NOMO-1 treated with DMSO at 0.1 percent for 48 hours (cell line): ENCODE measurements around the gene ATF5.
"Not testable (repeated sequence)": the region's sequence is repeated elsewhere in the genome, so short reads cannot be mapped to it uniquely, and the experiment has no call there.

Source experiments
- DNase-seq: peaks from one replicate; lab custom pipeline; 2025; ENCODE audit not compliant: unreplicated experiment; lab: John Stamatoyannopoulos, UW

ATF5 gene

DNA sequence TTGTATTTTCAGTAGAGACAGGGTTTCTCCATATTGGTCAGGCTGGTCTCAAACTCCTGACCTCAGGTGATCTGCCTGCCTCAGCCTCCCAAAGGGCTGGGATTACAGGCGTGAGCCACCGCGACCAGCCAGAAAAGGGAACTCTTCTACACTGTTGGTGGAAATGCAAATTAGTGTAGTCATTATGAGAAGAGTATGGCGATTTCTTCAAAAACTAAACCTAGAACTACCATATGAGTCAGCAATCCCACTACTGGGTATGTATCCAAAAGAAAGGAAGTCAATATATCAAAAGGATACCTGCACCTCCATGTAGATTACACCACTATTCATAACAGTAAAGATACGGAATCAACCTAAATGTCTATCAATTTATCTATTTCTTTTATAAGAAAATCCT, 15.6 kb downstream of the ATF5 start:
- peak; percentile 52 for DNase-seq

- no peak for DNase-seq
These were observed 17.4 kb downstream of the ATF5 start for GRCh38 chr19:49946415-49946814.

DNA sequence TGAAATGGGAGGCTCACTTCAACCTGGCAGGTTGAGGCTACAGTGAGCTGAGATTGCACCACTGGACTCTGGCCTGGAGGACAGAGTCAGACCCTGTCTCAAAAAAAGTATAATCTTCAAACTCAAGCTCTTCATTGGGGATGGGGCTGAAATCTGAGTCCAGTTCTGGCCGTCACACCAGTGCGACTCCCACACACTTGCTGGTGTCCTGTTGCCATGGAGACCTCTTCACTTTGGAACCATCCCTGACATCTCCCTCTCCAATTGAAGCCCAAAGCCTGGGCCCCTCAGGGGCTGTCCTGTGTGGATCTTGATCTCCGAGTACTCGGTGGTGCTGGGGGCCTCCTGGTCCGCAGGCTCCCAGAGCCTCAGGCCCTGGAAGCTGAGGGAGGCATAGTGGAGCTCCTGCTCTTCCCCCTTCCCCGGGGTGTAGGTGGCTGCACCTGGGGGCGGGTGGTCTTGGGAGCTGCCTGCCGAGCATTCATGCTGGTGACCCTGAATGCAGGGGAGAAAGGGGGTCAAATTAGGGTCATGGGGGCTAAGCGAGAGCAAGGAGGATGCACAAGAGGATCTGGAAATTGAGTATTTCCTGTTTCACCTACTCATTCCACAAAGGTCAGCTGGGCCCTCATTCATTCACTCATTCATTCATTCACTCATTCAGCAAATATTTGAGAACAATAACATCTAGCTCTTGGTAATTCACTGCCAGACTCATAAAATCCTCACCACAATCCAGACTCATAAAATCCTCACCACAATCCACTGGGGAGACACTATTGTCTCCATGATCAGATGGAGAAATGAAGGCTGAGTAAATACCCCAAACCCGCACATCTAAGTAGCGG, 21.0 kb downstream of the ATF5 start:
- no peak for DNase-seq

- no peak for DNase-seq
These were observed 21.6 kb downstream of the ATF5 start for GRCh38 chr19:49950590-49950948.

DNA sequence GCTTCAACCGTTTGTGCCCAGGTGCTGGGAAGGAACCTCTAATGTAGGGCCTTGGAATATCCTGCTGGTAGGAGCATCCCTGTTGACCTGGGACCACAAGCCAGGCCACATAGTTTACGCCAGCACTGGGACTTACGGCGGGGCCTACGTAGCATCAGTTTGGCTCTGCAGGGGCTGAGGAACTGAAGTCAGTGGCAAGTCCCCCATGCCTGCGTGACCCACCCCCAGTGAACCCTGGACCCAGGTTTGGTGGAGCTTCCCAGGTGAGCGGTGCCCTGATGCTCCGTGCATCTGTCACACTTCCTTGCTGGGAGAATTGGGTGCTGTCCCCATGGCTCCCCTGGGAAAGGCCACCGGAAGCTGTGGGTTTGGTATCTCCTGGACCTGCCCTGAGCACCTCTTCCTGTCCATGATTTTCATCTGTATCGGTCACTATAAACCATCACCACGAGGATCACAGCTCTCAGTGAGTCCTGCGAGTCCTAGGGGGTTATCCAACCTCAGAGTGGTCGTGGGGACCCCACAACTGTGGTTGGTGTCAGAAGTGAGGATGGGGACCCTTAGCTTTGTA, 22.0 kb downstream of the ATF5 start:
- DNase-seq: no peak

DNA sequence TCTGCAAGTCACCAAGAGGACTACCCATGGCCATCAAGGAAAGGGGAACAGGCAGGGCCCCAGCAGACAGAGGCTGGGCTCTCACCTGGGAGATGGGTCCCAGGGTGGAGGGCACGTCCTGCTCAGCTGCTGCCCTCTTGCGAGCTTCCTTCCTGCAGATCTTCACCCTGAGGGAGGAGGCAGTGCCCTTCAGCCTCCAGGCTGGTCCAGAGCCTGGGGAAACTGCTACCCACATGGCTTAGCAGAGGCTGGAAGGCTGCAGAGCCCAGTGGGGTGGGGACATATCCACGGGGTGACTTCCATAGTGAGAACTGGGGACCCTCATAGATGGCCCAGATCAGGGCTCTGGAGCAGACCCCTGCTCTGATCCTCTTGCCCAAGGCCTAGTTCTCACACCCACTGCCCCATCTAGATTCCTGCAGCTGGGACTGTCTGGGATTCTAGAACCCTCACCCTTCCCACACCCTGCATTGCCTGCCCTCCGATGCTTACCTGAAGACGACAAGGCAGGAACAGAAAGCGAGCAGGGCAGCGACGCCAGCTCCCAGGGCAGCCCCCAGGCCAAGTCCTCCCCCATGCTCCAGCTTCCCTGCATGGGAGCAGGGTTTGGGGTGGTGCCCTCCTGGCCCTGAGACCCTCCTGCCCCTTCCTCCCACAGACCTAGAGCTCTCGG, 22.9 kb downstream of the ATF5 start:
- DNase-seq: no peak

GRCh38 chr19:49952479-49952836, 23.5 kb downstream of the ATF5 start:
- DNase-seq: no peak

- no peak for DNase-seq
These were observed 23.9 kb downstream of the ATF5 start for GRCh38 chr19:49952906-49953305.

DNA sequence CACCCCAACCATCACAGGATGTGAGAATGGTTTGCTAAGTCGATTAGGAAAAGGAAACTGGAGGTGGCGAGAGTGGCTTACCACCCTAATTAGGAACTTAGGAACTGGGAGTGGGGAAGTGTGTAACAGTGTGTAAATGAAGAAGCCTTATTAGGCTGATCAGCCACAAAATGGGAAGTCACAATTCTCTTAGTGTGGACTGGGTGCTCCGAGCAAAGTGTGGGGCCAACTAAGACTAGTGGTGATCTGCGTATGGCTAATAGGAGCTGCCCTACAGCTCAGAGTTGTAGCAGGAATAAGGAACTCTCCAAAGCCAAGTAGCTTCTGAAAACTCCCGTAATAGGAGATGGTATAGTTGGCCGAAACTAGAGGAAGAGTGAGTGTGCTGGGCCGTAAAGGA, 24.4 kb downstream of the ATF5 start:
- peak; percentile 64 for DNase-seq

GRCh38 chr19:49954092-49954829, 25.3 kb downstream of the ATF5 start:
- peak; percentile 53 for DNase-seq

GRCh38 chr19:49954933-49955332, 25.9 kb downstream of the ATF5 start:
- no peak for DNase-seq

DNA sequence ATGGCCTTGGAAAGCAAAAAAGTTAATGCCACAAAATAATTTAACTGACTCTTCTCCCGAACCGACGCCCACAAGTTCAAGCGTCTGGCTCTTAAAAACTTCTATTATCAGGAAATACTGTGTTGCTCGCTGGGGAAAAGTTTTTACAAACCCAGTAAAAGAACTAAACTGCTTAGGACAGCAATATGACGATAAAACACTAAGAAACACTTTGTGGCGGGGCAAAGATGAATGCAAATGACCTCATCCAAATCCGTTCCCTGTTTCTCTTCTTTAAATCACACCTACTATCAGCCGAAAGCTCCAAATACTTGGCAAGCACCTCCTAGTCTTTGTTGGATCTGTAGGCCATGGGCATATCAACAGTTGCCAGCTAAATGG, 27.1 kb downstream of the ATF5 start:
- no peak for DNase-seq

- no peak for DNase-seq
These were observed 28.4 kb downstream of the ATF5 start for GRCh38 chr19:49957262-49957915.

- DNase-seq: not testable (repeated sequence)
These were observed 29.1 kb downstream of the ATF5 start for GRCh38 chr19:49958144-49958543.

DNA sequence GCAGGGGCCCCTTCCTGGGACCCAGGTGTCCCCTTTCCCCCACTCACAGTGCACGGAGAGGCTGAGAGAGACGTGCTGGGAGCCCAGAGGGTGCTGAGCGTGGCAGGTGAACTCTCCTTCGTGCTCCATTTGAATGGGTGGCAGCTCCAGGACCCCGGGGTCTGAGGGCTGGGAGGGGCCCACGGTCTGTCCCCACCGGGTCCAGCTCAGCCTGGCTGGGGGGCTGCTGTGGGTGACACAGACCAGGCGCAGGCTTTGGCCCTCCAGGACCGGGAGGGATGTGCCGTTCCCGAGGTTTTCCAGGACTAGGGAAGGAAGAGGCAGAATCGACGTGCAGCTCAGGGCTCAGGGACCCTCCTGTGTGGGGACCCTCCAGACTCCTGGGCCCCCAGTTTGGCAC, 29.6 kb downstream of the ATF5 start:
- DNase-seq: not testable (repeated sequence)

- DNase-seq: not testable (repeated sequence)
These were observed 30.9 kb downstream of the ATF5 start for GRCh38 chr19:49959892-49960291.

DNA sequence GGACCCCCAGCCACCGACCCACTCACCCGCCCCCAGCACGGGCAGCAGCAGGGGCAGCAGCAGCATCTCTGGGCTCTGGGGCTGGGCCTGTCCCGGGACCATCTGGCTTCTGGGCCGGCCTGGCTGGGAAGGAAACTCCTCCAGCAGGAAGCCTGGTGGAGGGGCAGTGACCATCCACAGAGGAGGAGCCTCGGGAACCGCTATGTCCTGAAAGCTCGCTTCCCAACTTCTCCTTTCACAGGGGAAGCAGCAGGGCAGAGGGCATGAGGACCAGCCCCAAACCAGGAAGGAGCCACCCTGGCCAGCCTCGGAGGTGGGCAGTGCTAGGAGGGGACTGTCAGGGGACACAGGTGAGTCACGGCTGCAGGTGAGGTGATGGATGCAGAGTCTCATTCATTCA, 32.0 kb downstream of the ATF5 start, which contains the start of gene SIGLEC11:
Gene SIGLEC11, minus strand, starts transcription at position 193 of the 400 bp plus-strand sequence. Its CDS starts 91 bp downstream, at position 102.
- not testable (repeated sequence) for DNase-seq

- DNase-seq: peak; percentile 82
These were observed 39.4 kb downstream of the ATF5 start for GRCh38 chr19:49968279-49968922.

- DNase-seq: peak; percentile 0
These were observed 40.4 kb downstream of the ATF5 start for GRCh38 chr19:49969355-49969754.

- no peak for DNase-seq
These were observed 43.0 kb downstream of the ATF5 start for GRCh38 chr19:49971991-49972411.
